GM15510 (cell line): ENCODE measurements around the gene AURKB.

Source experiments
- POLR2A ChIP-seq: IDR thresholded peaks from 3 replicates; pipeline ENCODE4 v1.6.1; 2011; ENCODE audit warnings: borderline replicate concordance; ENCODE audit not compliant: insufficient read length; ENCODE audit errors: extremely low read depth

AURKB gene

DNA sequence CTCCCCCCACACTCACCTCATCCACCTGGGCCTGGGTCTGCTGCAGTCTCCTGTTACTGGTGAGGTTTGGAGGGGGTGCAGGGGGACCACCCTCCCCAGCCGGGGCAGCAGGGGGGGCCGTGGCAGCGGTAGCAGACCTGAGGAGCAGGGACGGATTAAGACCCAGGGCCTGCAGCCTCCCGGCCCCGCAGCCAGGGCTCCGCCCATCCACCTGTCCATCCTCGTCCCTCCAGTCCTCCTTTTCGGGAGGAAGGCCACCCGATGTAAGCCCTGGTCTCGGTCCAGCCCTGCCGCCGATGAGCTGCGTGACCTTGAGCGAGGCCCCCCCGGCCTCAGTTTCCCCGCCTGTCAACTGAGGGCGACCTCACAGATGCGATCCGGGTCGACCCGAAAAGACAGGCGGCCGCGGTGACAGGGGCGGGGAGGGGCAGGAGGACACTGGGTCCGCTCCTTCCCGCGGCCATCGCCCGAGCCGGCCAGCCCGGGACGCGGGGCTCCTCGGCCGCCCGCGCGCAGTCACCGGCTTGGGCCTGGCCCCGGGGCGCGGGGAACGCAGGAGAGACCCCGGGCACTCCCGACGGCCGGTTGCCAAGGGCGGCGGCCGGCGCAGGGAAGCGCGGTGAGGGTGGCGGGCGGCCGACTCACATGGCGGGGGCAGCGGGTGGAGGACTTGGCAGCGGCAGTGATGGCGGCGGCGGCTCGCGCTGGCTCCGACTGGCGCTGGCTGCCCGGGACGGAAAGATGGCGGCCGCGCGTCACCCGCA is 48.0 kb downstream of the AURKB start, which contains the start of gene VAMP2:
Gene VAMP2, minus strand, starts transcription at position 716 of the 764 bp plus-strand sequence. Its CDS starts 69 bp downstream, at position 647.
- TF ChIP-seq POLR2A = peak; percentile 83

DNA sequence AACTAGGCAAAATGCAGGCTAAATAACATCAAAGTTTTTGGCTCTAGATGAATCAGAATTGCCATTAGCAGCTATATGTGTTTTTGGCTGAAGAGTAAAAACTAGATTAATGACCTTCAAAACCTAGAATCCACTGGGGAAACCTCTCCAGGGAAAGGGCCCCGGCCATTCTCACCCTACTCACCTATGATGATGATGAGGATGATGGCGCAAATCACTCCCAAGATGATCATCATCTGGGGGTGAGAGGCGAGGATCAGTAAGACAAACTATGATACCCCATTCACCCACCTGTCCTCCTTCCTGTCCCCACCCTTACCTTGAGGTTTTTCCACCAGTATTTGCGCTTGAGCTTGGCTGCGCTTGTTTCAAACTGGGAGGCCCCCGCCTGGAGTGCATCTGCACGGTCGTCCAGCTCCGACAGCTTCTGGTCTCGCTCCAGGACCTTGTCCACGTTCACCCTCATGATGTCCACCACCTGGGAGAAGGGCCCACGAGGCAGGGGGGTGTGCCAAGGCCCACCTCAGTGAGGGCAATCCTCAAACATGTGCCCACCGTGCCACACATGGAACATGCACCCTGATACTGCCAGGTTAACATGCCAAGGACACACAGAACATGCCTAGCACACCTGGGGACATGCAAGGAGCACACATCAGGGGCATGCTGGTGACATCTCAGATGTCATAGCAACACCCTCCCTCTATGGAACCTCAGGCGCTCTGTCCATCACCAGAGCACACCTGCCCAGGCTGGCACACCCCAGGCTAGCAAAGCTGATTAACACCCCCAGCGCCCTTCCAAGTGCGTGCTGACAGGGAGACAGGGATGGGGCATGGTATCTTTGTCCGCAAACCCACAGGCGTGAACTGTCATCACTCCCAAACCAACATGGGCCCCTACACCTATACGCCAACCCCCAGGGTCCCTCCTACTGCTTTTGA is 48.8 kb downstream of the AURKB start:
- no peak for TF ChIP-seq POLR2A

DNA sequence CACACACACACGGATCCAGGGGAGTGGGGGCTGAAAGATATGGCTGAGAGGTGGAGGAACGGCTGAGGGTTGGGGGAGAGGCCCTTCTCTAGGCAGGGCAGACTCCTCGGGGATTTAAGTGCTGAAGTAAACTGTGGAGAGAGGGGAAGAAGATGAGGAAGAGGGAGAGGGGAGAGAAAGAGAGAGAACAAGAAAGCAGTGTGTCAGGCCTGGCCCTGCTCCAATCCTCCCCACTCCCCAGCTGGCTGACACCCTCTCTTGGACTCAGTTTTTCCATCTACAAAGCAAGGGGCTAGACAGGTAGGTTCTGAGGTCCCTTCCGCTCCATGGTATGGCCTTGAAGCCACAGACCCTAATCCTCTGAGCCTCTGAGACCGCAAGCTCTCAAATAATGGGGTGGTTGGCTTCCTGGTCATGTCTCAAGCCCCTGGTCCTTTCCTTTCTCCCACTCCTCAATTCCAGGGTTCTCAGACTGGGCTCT is 49.6 kb downstream of the AURKB start:
- TF ChIP-seq POLR2A = no peak

DNA sequence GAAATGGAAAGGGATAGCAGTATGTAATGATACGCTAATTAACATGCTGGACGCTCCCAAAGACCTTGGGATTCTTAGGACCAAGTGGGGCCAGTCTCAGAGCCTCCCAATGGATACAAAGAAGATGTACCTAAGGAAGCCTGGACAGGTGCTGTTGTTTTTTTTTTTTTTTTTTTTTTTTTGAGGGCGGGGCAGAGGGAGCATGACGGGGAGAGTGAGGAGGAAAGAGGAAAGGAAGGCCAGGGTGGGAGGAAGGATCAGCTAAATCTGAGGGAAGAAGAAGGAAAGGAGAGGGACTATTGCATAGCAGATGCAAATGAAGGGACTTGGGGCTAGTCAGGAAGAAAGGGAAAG is 50.2 kb downstream of the AURKB start:
- TF ChIP-seq POLR2A = no peak

DNA sequence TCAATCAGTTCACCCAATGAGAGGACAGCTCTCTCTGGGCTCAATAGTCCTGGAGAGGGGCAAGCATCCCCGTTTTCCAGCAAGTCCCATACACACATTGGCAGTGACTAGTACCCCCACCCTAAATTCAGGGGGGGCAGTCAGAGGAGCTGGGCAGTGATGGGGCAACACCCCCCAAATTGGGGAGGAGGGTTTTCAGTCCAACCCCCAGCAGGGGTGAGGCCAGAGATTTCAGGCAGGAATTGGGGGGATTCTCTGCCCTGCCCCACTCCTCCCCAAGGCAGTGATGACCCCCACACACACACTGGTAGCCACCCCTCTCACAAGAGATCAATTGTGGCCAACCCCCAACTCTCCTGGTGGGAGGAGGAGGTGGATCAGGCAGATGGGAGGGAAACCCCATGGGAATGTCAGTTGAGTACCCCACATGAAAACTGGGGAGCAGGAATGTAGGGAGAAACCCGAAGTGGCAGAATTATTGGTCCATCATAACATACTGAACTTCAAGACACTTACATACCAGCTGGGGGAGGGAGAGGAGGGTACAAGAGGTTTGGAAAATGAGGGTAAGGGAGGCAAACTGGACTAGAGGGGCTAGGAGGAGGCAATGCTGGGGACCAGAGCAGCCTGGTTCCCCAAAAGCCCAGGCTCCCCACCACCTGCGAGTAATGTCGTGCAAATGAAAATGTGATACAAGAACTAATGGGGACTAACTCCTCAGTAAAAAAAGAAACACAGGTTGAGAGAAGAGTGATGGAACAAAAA is 50.7 kb downstream of the AURKB start:
- TF ChIP-seq POLR2A = no peak

GRCh38 chr17:8159032-8159400 is 51.4 kb downstream of the AURKB start:
- TF ChIP-seq POLR2A = no peak

GRCh38 chr17:8158267-8159031 is 51.9 kb downstream of the AURKB start:
- TF ChIP-seq POLR2A = no peak

GRCh38 chr17:8156246-8156992 is 54.0 kb downstream of the AURKB start:
- TF ChIP-seq POLR2A = peak; percentile 66

GRCh38 chr17:8155996-8156245 is 54.5 kb downstream of the AURKB start:
- no peak for TF ChIP-seq POLR2A

DNA sequence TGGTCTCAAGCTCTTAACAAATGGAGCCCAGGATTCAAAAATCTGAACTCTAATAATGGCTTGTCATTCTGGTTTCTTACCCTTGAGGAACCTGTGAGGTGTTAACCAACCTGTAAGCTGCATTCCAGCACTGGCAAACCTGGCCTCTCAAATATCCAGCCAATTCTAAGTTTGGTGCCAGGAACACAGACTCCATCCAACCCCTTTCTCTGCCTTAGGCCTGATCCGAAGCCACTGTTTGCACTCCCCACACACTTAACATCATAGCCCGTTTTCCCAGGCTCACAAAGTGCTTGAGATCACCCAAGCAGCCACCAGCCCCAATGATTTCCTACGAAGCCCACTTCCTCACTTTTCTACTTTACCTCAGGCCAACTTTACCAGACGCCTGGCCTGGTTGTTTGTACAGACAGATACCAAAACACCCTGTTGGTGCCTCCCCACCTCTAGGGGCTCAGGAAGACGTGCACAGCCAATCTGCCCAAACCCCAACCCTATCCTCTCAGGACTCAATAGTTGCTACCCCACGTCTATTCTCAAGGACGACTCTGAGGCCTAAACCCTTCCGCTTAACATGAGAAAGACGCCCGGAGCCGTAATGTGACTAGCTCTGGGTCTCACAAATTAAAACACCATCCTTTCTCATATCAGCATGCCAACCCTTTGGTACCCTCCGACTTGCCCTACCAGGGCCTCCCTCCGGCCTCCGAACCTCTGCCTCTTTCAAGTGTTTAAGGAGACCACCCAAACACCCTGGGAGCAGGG is 55.0 kb downstream of the AURKB start:
- TF ChIP-seq POLR2A = no peak
